DMS79 (cell line): Measurements from ENCODE around the gene LY9.

Source experiments
- DNase-seq: peaks from one replicate; lab custom pipeline; 2025; lab: John Stamatoyannopoulos, UW

LY9 gene

GRCh38 chr1:160801836-160802580 lies 6.0 kb downstream of the LY9 start:
- no peak for DNase-seq

- DNase-seq = no peak
Measured at GRCh38 chr1:160806109-160806665, 10.2 kb downstream of the LY9 start.

GRCh38 chr1:160806784-160807183 lies 10.8 kb downstream of the LY9 start:
- DNase-seq = no peak

GRCh38 chr1:160807247-160807646 lies 11.3 kb downstream of the LY9 start:
- DNase-seq = no peak

GRCh38 chr1:160807738-160808137 lies 11.8 kb downstream of the LY9 start:
- DNase-seq = no peak

GRCh38 chr1:160808289-160808688 lies 12.3 kb downstream of the LY9 start:
- no peak for DNase-seq

- DNase-seq = no peak
Measured at GRCh38 chr1:160810486-160810885, 14.5 kb downstream of the LY9 start.

GRCh38 chr1:160811147-160811546 lies 15.2 kb downstream of the LY9 start:
- no peak for DNase-seq

- no peak for DNase-seq
Measured at GRCh38 chr1:160813215-160813614, 17.2 kb downstream of the LY9 start.

- no peak for DNase-seq
Measured at GRCh38 chr1:160814316-160814715, 18.3 kb downstream of the LY9 start.

GRCh38 chr1:160814856-160815255 lies 18.9 kb downstream of the LY9 start:
- no peak for DNase-seq

- DNase-seq = no peak
Measured at GRCh38 chr1:160818207-160818937, 22.4 kb downstream of the LY9 start.

GRCh38 chr1:160819186-160819585 lies 23.2 kb downstream of the LY9 start:
- DNase-seq = no peak

- DNase-seq = no peak
Measured at GRCh38 chr1:160821627-160822026, 25.7 kb downstream of the LY9 start.

- no peak for DNase-seq
Measured at GRCh38 chr1:160823296-160823695, 27.3 kb downstream of the LY9 start.

GRCh38 chr1:160826546-160826945 lies 30.6 kb downstream of the LY9 start:
- no peak for DNase-seq

- no peak for DNase-seq
Measured at GRCh38 chr1:160827418-160827817, 31.4 kb downstream of the LY9 start.

- DNase-seq = no peak
Measured at GRCh38 chr1:160829766-160830165, 33.8 kb downstream of the LY9 start.

- no peak for DNase-seq
Measured at GRCh38 chr1:160830321-160831153, 34.6 kb downstream of the LY9 start.

- DNase-seq = no peak
Measured at GRCh38 chr1:160834945-160835565, 39.1 kb downstream of the LY9 start.

GRCh38 chr1:160835751-160836150 lies 39.8 kb downstream of the LY9 start:
- DNase-seq = no peak

GRCh38 chr1:160836561-160836960 lies 40.6 kb downstream of the LY9 start:
- DNase-seq = no peak
